ENCODE measurements around the gene TLCD3B.
"Not testable (repeated sequence)": the region's sequence is repeated elsewhere in the genome, so short reads cannot be mapped to it uniquely, and the experiment has no call there.

TLCD3B gene

GRCh38 chr16:30025156-30025555 lies 5.9 kb downstream of the TLCD3B start:
- no peak for DNase-seq

GRCh38 chr16:30024451-30024850 lies 6.6 kb downstream of the TLCD3B start:
- no peak for DNase-seq

GRCh38 chr16:30023586-30023985 lies 7.5 kb downstream of the TLCD3B start:
- no peak for DNase-seq

DNA sequence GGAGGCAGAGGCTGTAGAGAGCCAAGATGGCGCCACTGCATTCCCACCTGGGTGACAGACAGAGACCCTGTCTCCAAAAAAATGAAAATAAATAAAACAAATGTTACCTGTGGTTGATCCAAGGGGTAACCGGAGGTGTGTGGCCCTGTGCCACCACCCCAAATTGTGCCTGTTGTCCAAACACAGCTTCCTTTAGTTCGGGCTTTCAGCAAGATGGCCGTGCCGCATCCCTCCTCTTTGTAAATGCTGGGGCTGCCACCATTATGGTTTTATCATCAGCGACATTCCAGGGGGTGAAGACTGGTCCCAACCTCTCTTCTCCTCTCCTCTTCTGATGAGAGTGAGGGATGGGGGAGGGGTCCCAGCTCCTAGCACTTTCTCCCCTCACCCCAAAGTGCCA lies 8.2 kb downstream of the TLCD3B start, which contains the start of gene C16orf92:
C16orf92 (plus strand) TSS at position 312 of the 400 bp plus-strand sequence. CDS start 143 bp downstream, outside the sequence.
- DNase-seq: no peak

DNA sequence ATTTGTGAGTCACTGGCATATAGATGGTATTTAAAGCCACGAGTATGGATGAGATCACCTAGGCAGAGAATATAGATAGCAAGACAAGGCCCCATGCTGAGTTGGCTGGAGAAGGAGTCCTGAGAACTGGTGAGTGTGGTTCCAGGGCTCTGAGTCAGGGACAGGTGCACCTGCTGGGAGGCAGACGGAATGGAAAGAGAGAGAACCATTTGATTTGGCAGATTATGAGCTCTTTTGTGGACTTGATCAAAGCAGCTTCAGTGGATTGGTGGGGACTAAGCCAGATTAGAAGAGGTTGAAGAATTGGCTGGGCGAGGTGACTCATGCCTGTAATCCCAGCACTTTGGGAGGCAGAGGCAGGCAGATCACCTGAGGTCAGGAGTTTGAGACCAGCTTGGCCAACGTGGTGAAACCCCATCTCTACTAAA lies 12.3 kb downstream of the TLCD3B start:
- no peak for DNase-seq

- not testable (repeated sequence) for DNase-seq
Measured at GRCh38 chr16:30017937-30018336, 13.1 kb downstream of the TLCD3B start.

DNA sequence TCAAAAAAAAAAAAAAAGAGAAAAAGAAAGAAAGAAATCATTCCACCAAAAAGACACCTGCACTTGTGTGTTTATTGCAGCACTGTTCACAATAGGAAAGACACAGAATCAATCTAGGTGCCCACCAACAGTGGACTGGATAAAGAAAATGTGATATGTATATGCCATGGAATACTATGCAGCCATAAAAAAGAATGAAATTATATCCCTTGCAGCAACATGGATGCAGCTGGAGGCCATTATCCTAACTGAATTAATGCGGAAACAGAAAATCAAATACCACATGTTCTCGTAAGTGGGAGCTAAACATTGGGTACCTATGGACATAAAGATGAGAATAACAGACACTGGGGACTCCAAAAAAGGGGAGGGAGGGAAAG lies 13.8 kb downstream of the TLCD3B start:
- no peak for DNase-seq

DNA sequence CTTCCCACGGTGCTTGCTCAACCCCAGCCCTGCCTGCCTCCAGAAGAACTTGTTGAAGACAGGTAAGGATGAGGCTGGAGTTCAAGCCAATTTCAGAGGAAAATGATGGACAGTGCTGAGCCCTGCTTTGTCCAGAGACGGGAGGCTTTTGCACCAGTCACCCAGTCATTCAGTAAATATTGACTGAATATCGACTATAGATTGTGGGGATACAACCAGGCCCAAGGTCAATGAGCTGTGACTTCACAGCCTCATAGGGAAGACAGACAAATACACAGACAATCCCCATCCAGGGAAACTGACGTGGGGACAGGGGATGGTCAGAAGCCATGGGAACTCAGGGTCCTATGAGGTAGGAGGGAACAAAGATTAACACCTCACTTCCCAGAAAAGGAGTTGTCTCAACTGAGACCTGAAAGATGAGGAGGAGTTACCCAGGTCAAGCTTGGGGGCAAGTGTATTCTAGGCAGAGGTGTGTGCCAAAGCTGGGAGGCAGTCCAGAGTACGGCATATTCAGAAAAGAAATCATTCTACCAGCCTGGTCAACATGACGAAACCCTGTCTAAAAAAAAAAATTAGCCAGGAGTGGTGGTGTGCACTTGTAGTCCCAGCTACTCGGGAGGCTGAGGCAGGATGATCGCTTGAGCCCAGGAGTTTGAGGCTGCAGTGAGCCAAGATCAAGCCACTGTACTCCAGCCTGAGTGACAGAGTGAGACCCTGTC lies 14.4 kb downstream of the TLCD3B start:
- DNase-seq: no peak

DNA sequence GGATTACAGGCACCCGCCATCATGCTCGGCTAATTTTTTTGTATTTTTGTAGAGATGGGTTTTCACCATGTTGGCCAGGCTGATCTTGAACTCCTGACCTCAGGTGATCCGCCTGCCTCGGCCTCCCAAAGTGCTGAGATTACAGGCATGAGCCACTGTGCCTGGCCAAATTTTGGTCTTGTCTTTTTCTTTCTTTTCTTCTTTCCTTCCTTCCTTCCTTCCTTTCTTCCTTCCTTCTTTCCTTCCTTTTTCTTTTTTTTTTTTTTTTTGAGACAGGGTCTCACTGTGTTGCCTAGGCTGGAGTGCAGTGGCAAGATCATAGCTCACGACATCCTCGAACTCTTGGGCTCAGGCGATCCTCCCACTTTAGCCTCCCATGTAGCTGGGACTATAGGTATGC lies 15.6 kb downstream of the TLCD3B start:
- not testable (repeated sequence) for DNase-seq

GRCh38 chr16:30012598-30012997 lies 18.5 kb downstream of the TLCD3B start:
- DNase-seq: not testable (repeated sequence)

DNA sequence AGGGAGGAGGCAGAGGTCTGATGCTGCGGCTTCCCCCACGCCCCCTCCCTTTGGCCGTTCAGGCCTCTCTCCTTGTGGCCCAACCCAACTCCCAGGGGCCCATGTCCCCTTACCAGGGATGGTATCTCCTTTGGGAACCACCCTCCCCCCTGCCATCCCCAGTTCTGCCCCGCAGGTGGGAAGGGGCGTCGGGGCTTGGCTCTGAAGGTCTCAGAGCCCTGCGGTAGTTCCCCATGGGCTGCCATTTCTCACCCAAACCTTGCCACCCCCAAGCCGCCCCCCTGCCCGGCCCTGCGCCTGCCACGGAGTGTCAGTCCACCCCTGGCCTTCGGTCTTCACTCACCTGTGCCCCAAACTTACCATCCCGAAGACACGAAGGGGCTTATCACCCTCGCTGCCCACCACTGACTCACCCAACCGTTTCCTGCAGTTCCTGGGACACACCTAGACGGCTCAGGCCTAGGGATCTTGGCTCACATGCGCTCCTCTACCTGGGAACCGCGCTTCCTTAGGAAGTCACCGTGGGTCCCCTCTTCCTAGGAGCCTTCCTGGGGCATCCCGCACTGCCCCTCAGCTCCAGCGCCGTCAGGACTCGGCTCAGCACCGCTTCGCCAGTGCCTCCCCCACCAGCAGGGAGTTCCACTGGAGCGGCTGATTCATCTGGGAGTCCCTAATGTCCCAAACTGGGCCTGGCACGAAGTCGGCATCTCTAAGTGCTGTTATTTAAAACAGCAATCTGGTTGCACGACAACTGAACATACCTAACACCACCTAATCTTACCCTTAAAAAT lies 19.2 kb downstream of the TLCD3B start:
- DNase-seq: no peak

DNA sequence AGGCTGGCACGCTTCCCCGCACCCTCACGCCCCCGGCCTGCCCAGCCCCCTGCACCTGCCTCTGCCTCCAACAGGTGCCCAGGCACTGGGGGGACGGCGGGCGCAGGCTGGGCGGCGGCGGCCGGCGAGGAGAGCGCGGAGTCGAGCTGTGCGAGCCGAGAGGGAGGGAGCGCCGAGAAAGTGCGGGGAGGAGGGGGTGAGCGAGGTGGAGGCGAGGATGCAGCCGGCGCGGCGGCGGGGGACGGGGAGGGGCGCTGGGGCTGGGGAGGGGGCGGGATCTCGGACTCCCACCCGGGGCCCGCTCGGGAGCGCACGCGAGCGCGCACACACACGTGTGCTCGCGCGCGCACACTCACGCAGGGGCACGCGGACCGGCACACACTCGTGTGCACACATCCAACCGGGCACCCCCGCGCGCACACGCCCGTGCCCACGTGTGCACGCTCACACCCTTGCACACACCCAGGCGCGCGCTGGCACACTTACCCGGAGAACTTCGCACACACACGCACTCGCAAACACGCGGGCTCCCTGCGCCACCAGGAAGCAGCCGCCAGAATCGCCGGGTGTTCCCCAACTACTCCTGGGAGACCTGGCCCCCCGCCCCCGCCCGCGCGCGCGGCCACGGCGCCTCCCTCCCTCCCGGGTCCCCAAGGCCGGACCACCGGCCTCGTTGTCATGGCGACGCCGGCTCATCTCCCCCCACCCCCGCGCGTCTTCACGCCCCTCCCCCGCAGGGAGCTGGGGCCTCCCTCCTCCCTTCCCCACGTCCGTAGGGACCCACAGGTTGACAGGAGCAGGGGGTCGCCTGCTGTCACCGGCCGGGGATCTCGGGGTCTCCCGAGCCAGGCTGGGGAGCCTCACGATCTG lies 20.0 kb downstream of the TLCD3B start, which contains the start of gene DOC2A:
DOC2A (minus strand) TSS at position 184 of the 870 bp plus-strand sequence. CDS start 805 bp downstream, outside the sequence.
- peak; percentile 30 for DNase-seq

DNA sequence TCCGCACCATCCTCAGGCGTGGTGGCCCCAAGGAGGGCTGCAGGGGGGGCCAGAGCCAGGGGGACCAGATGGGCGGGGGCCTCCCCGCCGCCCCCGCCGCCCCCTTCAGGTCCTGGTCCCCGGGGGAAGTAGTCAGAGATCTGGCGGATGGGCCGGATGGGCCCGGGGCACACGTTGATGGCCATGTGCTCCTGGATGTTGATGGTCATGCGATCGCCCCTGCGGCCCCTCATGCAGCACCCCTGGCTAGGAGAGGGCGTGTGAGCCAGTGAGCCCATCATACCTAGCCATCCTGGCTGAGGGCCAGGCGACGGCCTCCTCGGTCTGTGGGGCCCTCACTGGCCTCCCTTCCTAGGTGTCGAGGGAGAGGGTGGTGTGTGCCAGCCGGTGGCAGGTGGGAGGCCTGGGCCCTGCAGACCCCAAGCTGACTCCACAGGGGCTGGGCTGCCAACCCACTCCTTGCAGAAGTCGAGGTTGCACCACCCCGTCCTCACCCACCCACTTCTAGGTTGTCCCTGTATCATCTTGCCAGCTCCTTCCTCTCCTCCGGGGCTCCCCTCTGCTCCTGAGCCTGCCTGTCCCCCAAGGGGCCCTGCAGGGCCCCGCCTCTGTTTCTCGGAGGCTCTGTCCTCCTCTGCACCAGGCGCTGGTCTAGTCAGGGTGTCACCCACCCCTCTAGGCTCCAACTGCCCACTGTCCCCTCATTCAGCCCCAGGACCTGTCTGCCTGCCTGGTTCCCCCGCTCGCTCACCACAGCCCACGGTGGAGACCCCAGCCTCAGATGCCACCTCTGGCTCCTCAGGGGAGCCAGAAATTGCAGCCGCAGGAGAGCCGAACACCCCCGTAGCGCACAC lies 20.9 kb downstream of the TLCD3B start:
- DNase-seq: no peak

DNA sequence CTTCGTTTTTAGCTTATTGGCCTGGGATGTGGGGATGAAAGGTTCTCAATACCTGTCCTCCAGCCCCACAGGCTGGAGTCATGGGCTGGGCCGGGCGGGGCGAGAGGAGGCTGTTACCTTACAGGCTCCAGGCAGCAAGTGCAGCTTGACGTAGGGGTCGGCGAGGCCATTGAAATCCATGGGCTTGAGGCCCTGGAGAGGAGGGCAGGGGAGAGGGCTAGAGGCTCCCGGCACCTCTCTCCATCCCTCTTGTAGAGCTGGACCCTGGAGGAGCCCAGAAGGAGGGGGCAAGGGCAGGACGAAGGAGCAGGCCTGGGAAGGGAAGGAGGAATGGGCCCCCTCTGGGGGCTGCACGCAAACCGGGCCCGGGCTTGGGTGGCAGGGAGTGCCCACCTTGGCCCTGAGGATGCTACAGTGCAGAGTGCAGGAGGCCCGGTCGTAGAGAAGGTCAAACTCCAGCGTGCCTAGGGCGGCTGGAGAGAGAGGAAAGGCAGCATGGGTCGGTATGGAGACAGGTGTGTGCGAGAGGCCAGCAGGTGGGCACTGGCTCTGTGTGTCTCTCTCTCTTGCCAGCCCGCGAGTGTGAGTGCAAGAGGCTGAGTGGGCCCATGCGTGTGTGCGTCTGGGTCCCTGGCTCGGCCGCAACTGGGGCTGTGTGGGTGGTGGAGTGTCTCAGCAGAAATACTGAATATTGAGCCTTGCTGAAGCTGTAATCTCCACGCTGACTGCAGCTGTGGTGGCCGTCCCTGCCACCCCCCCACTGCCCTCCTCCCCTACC lies 21.8 kb downstream of the TLCD3B start:
- no peak for DNase-seq

- DNase-seq: no peak
Measured at GRCh38 chr16:30007378-30007895, 23.6 kb downstream of the TLCD3B start.

DNA sequence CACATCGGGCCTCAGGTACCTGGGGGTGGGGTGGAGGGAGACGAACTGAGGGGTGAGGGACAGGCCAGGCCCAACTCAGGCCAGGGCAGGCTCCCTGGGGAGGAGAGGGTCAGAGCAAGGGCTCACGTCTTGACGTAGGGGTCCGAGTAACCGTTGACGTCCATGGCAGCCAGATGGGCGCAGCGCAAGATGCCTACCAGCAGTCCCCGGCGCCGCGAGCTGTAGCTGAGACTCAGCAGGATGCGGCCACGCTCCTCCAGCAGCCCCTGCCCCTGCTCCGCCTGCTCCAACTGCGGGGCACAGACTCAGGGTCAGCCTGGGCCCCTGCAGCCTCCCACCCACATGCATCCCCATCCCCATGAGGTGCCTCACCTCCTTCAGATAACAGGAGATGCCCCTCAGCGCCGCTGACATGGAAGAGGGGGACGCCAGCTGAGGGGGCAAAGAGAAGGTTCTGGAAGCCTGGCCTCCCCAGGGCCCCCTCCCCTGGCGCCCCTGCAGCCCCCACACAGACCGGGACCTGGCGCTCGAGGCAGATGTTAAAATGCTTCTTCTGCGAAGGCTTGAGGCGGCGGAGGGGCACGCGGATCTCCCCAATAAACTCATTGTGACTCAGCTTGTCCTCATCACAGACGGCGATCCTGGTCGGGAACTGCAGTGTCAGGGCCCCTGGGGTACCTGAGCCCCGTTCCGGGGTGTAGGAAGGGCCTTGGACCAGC lies 24.3 kb downstream of the TLCD3B start:
- no peak for DNase-seq

DNA sequence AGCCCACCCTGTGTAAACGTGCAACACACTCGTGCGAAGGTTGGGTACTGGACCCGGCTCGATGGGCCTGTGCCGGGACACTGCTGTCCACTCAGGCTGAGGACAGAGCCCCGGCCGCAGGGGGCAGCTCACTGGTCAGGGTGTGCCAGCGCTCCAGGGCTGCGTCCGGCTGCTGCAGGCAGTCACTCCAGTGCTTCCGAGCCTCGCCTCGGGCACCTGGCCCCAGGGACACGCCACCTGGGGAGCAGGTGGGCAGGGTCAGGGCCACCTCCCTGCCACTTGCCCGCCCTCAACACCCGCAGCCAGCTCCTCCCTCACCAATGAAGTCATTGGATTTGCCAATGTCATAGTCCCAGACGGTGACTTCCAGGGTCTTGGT lies 25.0 kb downstream of the TLCD3B start:
- no peak for DNase-seq

- DNase-seq: peak; percentile 54
Measured at GRCh38 chr16:30005341-30006094, 25.6 kb downstream of the TLCD3B start.

- DNase-seq: no peak
Measured at GRCh38 chr16:30004811-30005242, 26.2 kb downstream of the TLCD3B start.

DNA sequence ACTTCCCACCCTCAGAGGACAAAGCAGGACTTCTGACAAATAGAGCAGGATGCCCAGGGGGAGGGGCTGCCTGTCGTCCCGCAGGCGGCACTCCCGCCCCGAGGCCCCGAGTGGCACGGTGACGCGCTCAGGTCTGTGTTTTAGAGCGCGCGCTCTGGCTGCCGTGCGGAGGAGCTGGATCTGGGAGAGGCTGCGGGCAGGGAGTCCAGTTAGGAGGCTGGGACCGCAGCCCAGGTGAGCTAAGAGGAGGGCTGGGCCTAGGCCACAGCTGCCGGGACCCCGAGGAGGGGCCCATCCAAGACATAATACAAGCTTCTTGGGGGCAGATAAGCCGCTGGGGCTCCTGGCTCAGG lies 26.7 kb downstream of the TLCD3B start:
- DNase-seq: no peak
